T-helper 1 cell treated with Interleukin-12 subunit alpha and Interleukin-12 subunit beta and Interleukin-4 antibody, amounts not matched to agents 30 μg/mL and 1 μg/mL, for 36 hours (primary cell): ENCODE results near the gene NDUFA6.

ENCODE experiments used
- H3K27ac Mint-ChIP-seq: one replicate; pipeline ENCODE4 v1.8.0; 2021; ENCODE audit warnings: mild to moderate bottlenecking, mixed read lengths
- H3K27me3 Mint-ChIP-seq: one replicate; pipeline ENCODE4 v1.8.0; 2021; ENCODE audit warnings: low read depth, mixed read lengths
- H3K36me3 Mint-ChIP-seq: one replicate; pipeline ENCODE4 v1.8.0; 2021; ENCODE audit warnings: low read depth, mixed read lengths
- H3K4me1 Mint-ChIP-seq: one replicate; pipeline ENCODE4 v1.8.0; 2021; ENCODE audit warnings: low read depth, mixed read lengths
- H3K4me3 Mint-ChIP-seq: one replicate; pipeline ENCODE4 v1.8.0; 2021; ENCODE audit warnings: mild to moderate bottlenecking, moderate library complexity, mixed read lengths
- H3K9me3 Mint-ChIP-seq: one replicate; pipeline ENCODE4 v1.8.0; 2021; ENCODE audit warnings: mixed read lengths

NDUFA6 gene

GRCh38 chr22:42069801-42070516 lies 20.6 kb downstream of the NDUFA6 start:
- Mint-ChIP-seq H3K27me3 (no peaks in the 10 kb centered on the region), H3K27ac (peak overlapping the region; percentile 92), H3K4me3 (peak overlapping the region; percentile 87), H3K9me3 (no peaks in the 10 kb centered on the region), H3K36me3 (peaks cover 25% of the 10 kb centered on the region), H3K4me1 (peaks cover 27% of the 10 kb centered on the region)

DNA sequence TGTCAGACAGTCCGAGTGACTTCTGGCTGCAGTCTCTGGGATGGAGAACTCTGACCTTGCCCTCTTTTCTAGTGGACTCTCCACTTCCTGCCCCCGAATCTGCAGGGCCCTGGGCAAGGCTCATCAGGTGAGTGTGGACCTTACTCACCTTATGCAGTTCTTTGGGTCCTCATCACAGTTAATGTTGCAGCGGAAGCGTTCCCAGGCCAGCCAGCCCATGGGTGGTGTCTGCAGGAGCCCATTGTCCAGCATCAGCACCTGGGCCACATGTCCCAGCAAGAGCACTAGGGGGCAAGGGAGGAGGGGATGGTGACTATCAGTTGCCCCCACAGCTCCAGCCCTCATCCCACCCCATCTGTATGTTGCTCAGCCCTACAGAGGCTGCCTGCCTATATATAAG lies 22.3 kb downstream of the NDUFA6 start:
- no peaks in the 10 kb centered on the region for H3K9me3 Mint-ChIP-seq

GRCh38 chr22:42067671-42068251 lies 22.8 kb downstream of the NDUFA6 start:
- Mint-ChIP-seq H3K9me3 (no peaks in the 10 kb centered on the region), H3K27me3 (no peaks in the 10 kb centered on the region), H3K36me3 (peaks cover 31% of the 10 kb centered on the region), H3K4me3 (no peak overlapping the region), H3K4me1 (peaks cover 21% of the 10 kb centered on the region), H3K27ac (no peak overlapping the region)

More for the DNA sequence above, 22.3 kb downstream of the NDUFA6 start:
- no peak overlapping the region for H3K4me3 Mint-ChIP-seq
- H3K36me3 Mint-ChIP-seq, result peaks cover 26% of the 10 kb centered on the region
- no peaks in the 10 kb centered on the region for H3K27me3 Mint-ChIP-seq
- peaks cover 24% of the 10 kb centered on the region for H3K4me1 Mint-ChIP-seq
- H3K27ac Mint-ChIP-seq, result no peak overlapping the region

DNA sequence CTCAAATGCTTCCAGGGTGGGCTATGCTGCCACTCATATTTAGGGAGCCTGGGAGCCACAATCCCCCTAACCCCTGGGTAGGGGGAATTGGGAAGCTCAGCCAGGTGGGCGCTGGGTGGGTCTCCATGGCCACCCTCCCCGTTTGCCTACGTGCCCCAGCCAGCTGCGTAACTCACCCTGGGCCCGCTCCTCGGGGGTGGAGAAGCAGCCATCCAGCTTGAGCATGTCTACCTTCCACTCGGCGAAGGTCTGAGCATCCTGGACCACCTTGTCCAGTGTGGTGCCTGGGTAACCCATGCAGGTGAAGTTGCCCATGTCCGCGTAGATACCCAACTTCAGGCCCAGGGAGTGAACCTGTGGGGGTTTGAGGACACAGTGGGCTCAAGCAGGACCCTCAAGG lies 23.6 kb downstream of the NDUFA6 start:
- Mint-ChIP-seq H3K9me3 (no peaks in the 10 kb centered on the region), H3K27ac (no peak overlapping the region), H3K4me1 (peaks cover 18% of the 10 kb centered on the region), H3K36me3 (peaks cover 36% of the 10 kb centered on the region), H3K27me3 (no peaks in the 10 kb centered on the region), H3K4me3 (no peak overlapping the region)

GRCh38 chr22:42066126-42066761 lies 24.3 kb downstream of the NDUFA6 start:
- Mint-ChIP-seq H3K4me1 (peaks cover 11% of the 10 kb centered on the region), H3K27ac (no peak overlapping the region), H3K9me3 (no peaks in the 10 kb centered on the region), H3K36me3 (peaks cover 36% of the 10 kb centered on the region), H3K27me3 (no peaks in the 10 kb centered on the region), H3K4me3 (no peak overlapping the region)

DNA sequence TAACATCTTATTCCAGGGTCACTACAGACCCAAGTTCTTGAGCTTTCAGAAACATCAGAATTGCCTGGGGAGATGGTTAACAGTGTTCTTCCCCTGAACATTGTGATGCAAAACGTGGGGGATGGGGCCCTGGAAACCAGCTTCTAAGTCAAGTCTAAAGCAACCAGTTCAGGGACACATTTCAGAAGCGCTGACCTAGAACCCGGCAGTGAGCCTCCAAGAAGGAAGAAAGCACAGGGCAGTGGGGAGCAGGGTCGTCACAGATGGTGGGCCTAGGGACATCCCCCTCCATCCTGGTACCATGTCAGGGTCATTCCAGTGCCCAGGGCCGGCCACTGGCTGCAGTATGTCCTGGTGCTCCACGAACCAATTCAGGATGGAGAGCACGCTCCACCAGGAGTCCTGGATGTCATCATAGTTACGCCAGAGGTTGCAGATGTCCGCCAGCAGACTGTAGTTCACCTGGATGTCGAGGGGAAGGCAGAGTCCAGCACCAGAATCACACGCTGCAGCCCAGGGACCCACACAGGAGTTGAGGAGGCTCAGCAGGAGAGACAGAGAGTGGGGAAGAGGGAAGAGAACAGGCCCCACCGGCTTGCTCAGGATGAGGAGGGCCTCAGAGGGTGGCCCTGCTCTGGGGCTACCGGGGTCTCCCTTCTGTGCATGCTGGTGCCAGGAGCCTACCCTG lies 25.0 kb downstream of the NDUFA6 start:
- peaks cover 5% of the 10 kb centered on the region for H3K4me1 Mint-ChIP-seq
- peaks cover 41% of the 10 kb centered on the region for H3K36me3 Mint-ChIP-seq
- no peaks in the 10 kb centered on the region for H3K9me3 Mint-ChIP-seq
- H3K27ac Mint-ChIP-seq, result no peak overlapping the region
- no peak overlapping the region for H3K4me3 Mint-ChIP-seq
- H3K27me3 Mint-ChIP-seq, result no peaks in the 10 kb centered on the region

- Mint-ChIP-seq H3K27me3 (no peaks in the 10 kb centered on the region), H3K4me1 (no peaks in the 10 kb centered on the region), H3K9me3 (no peaks in the 10 kb centered on the region), H3K4me3 (no peak overlapping the region), H3K27ac (no peak overlapping the region), H3K36me3 (peaks cover 49% of the 10 kb centered on the region)
Measured at GRCh38 chr22:42064629-42065028, 25.9 kb downstream of the NDUFA6 start.

- H3K27ac Mint-ChIP-seq, result no peak overlapping the region
- H3K4me3 Mint-ChIP-seq, result no peak overlapping the region
- no peaks in the 10 kb centered on the region for H3K27me3 Mint-ChIP-seq
- no peaks in the 10 kb centered on the region for H3K4me1 Mint-ChIP-seq
- H3K36me3 Mint-ChIP-seq, result peaks cover 61% of the 10 kb centered on the region
- H3K9me3 Mint-ChIP-seq, result peaks cover 12% of the 10 kb centered on the region
Measured at GRCh38 chr22:42062506-42063170, 27.9 kb downstream of the NDUFA6 start.

- no peaks in the 10 kb centered on the region for H3K27me3 Mint-ChIP-seq
- H3K4me1 Mint-ChIP-seq, result no peaks in the 10 kb centered on the region
- H3K4me3 Mint-ChIP-seq, result no peak overlapping the region
- peaks cover 27% of the 10 kb centered on the region for H3K9me3 Mint-ChIP-seq
- peaks cover 61% of the 10 kb centered on the region for H3K36me3 Mint-ChIP-seq
- H3K27ac Mint-ChIP-seq, result no peak overlapping the region
Measured at GRCh38 chr22:42061041-42061440, 29.5 kb downstream of the NDUFA6 start.

GRCh38 chr22:42060489-42060888 lies 30.1 kb downstream of the NDUFA6 start:
- Mint-ChIP-seq H3K4me1 (peaks cover 3% of the 10 kb centered on the region), H3K9me3 (peaks cover 32% of the 10 kb centered on the region), H3K27me3 (no peaks in the 10 kb centered on the region), H3K4me3 (no peak overlapping the region), H3K27ac (no peak overlapping the region), H3K36me3 (peaks cover 63% of the 10 kb centered on the region)

- Mint-ChIP-seq H3K36me3 (peaks cover 50% of the 10 kb centered on the region), H3K9me3 (peaks cover 32% of the 10 kb centered on the region), H3K4me1 (peaks cover 3% of the 10 kb centered on the region), H3K27me3 (no peaks in the 10 kb centered on the region), H3K4me3 (no peak overlapping the region), H3K27ac (no peak overlapping the region)
Measured at GRCh38 chr22:42056757-42057511, 33.6 kb downstream of the NDUFA6 start.

DNA sequence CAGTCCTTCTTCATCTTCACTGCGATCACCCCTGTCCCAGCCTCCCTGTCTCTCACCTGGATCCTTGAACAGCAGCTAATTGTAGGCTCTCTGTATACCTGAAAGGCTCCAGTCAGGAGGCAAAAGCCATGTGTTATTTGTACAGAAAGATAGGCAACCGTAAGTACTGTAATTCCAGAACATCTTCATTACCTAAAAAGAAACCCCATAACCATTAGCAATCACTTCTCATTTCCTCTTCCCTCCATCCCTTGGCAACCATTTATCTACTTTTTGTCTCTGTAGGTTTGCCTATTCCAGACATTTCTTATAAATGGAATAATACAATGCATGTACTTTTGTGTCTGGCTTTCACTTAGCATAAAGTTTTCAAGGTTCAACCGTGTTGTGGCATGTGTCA lies 37.8 kb downstream of the NDUFA6 start:
- Mint-ChIP-seq H3K36me3 (peaks cover 19% of the 10 kb centered on the region), H3K27ac (no peak overlapping the region), H3K4me1 (peaks cover 3% of the 10 kb centered on the region), H3K9me3 (peaks cover 19% of the 10 kb centered on the region), H3K27me3 (no peaks in the 10 kb centered on the region), H3K4me3 (no peak overlapping the region)

- H3K9me3 Mint-ChIP-seq, result peaks cover 1% of the 10 kb centered on the region
- H3K27me3 Mint-ChIP-seq, result no peaks in the 10 kb centered on the region
- H3K4me1 Mint-ChIP-seq, result peaks cover 2% of the 10 kb centered on the region
Measured at GRCh38 chr22:42050641-42051180, 39.9 kb downstream of the NDUFA6 start.

More at GRCh38 chr22:42050641-42051180, 39.9 kb downstream of the NDUFA6 start:
- Mint-ChIP-seq H3K4me3 (no peak overlapping the region), H3K36me3 (peaks cover 5% of the 10 kb centered on the region), H3K27ac (no peak overlapping the region)
